ENCODE results near the gene UBE2F. TPM values are rescaled to one million over a fixed set of nuclear protein-coding genes. Genes with fewer than 3 reads are reported as not detected.

UBE2F gene
- total and polyA plus RNA-seq, 8 donors: 6.4 to 87.0 (median 44.9) TPM; not detected in 1

DNA sequence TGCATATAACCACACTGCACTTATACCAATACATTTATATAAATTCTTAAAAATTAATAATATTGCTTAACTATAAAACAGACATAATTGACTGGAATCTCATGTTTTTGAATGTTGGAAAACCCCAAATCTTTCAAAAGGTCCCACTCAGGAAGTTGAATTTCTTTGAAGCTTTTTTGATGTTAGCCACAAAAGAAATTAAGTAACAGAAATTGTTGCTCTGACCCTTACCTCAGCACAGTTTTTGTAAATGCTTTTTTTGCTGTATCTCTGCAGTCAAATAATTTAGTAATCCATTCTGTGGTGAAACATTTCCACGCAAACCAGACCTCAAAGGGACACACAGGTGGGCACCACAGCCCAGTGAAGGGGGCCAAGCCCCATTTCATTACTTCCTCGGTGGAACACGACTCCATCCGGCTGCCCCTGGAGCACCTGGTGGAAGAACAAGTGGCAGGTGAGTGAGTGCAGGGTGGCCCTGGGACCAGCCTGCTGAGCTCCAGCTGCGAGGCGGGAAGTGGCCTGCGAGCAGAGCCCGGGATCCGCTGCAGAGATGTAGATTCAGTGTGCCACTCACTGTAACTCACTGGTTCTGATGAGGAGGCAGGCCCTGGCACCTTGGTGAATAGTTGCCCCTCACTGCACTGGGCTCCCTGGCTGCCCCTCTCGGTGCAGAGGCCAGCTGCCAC, 102.4 kb downstream of the UBE2F start:
- WGBS, 5 donors: 84 to 95% (median 93%) methylated on average over 10 of the region's 10 CpGs
- TF ChIP-seq POLR2A (IDR thresholded peaks at IDR 0.05): no peak
- no peak for TF ChIP-seq EP300 (IDR thresholded peaks at IDR 0.05)
- no peak for TF ChIP-seq POLR2AphosphoS5 (IDR thresholded peaks at IDR 0.05)
- TF ChIP-seq, protein P1, sequence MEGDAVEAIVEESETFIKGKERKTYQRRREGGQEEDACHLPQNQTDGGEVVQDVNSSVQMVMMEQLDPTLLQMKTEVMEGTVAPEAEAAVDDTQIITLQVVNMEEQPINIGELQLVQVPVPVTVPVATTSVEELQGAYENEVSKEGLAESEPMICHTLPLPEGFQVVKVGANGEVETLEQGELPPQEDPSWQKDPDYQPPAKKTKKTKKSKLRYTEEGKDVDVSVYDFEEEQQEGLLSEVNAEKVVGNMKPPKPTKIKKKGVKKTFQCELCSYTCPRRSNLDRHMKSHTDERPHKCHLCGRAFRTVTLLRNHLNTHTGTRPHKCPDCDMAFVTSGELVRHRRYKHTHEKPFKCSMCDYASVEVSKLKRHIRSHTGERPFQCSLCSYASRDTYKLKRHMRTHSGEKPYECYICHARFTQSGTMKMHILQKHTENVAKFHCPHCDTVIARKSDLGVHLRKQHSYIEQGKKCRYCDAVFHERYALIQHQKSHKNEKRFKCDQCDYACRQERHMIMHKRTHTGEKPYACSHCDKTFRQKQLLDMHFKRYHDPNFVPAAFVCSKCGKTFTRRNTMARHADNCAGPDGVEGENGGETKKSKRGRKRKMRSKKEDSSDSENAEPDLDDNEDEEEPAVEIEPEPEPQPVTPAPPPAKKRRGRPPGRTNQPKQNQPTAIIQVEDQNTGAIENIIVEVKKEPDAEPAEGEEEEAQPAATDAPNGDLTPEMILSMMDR (IDR thresholded peaks at IDR 0.05): no peak
- Histone ChIP-seq H3K36me3 (peaks cover 11 to 95% (median 78%) of the 10 kb centered on the region in 4 donors), H3K27ac (no peak overlapping the region), H3K4me3 (no peak overlapping the region), H3K4me1 (no peaks in the 10 kb centered on the region), H3K9me3 (no peaks in the 10 kb centered on the region), H3K27me3 (no peaks in the 10 kb centered on the region)
- no peak for DNase-seq
- intact Hi-C loops (cut with DNase I; ENCODE audit: low total_unique reads): no loop called here

DNA sequence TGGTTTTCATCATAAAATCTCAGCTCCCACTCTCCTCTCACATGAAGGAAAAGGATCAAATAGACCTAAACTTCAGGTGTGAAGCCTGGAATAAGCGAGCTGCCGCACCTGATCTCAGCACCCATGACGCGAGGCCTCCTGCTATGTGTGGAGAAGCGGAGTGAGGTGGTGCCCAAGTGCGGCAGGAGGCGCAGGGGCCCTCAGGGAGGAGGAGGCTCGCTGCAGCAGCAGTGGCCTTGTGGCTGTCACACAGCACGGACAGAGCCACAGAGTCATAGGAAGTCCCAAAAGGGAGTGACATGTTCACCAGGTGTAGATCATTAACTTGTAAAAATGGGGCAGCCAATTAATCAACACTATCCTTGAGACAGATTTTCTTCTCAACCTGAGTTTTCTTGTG, 103.1 kb downstream of the UBE2F start:
- no peak for DNase-seq
- Histone ChIP-seq H3K4me3 (no peak overlapping the region), H3K36me3 (peaks cover 11 to 95% (median 72%) of the 10 kb centered on the region in 4 donors), H3K4me1 (no peaks in the 10 kb centered on the region), H3K9me3 (no peaks in the 10 kb centered on the region), H3K27ac (no peak overlapping the region), H3K27me3 (no peaks in the 10 kb centered on the region)
- intact Hi-C loops (cut with DNase I; ENCODE audit: low total_unique reads): no loop called here
- 91 to 97% (median 95%) methylated on average over 9 of the region's 9 CpGs for WGBS, 5 donors
- TF ChIP-seq, protein P1 (IDR thresholded peaks at IDR 0.05): no peak
- TF ChIP-seq EP300 (IDR thresholded peaks at IDR 0.05) (no peak), POLR2AphosphoS5 (IDR thresholded peaks at IDR 0.05) (no peak), POLR2A (IDR thresholded peaks at IDR 0.05) (no peak)

DNA sequence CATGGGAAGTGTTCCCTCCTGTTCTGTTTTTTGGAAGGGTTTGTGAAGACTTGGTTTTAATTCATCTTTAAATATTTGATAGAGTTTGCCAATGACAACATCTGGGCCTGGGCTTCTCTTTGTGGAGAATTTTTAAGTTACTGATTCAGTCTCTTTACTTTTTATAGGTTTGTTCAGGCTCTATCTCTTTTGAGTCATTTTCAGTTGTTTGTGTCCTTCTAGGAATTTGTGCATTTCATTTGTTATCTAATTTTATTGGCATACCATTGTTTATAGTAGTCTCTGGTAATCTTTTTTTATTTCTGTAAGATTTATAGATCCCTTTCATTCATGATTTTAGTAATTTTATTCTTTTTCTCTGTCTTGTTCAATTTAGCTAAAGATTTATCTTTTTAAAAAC, 108.6 kb downstream of the UBE2F start:
- Histone ChIP-seq H3K9me3 (no peaks in the 10 kb centered on the region), H3K4me3 (no peak overlapping the region), H3K36me3 (peaks cover 0 to 50% (median 32%) of the 10 kb centered on the region in 4 donors), H3K27ac (no peak overlapping the region), H3K27me3 (no peaks in the 10 kb centered on the region), H3K4me1 (no peaks in the 10 kb centered on the region)
- intact Hi-C loops (cut with DNase I; ENCODE audit: low total_unique reads): no loop called here
- TF ChIP-seq POLR2A (IDR thresholded peaks at IDR 0.05) (no peak), POLR2AphosphoS5 (IDR thresholded peaks at IDR 0.05) (no peak), EP300 (IDR thresholded peaks at IDR 0.05) (no peak)
- TF ChIP-seq, protein P1 (IDR thresholded peaks at IDR 0.05): no peak
- DNase-seq: no peak

DNA sequence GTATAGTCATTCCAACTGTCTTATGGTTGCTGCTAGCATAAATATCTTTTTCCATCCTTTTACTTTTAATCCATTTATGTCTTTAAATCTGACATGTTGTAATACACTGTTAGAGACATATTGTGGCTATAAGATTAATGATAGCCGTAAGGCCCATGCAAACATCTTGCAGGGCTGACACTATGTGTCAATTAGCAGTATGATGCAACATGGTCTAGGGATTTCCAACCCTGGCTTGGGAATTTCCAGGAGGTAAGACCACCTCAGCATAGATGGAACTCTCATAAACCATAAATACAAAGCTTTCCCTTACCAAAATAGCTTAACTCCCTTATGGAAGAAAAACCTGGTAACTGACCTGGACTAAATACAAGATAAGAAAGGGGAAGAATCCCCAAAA, 110.5 kb downstream of the UBE2F start:
- Histone ChIP-seq H3K4me1 (no peaks in the 10 kb centered on the region), H3K27me3 (no peaks in the 10 kb centered on the region), H3K9me3 (no peaks in the 10 kb centered on the region), H3K36me3 (peaks cover 6 to 46% (median 31%) of the 10 kb centered on the region in 4 donors), H3K27ac (no peak overlapping the region), H3K4me3 (no peak overlapping the region)
- intact Hi-C loops (cut with DNase I; ENCODE audit: low total_unique reads): no loop called here
- DNase-seq: no peak
- WGBS, 5 donors: 90 to 100% (median 96%) methylated on average over 1 of the region's 1 CpG
- TF ChIP-seq POLR2A (IDR thresholded peaks at IDR 0.05) (no peak), EP300 (IDR thresholded peaks at IDR 0.05) (no peak), POLR2AphosphoS5 (IDR thresholded peaks at IDR 0.05) (no peak)
- TF ChIP-seq, protein P1 (IDR thresholded peaks at IDR 0.05): no peak
